GM13976 (cell line): ENCODE measurements around the gene SLC41A2.
"Not testable (repeated sequence)": the region's sequence is repeated elsewhere in the genome, so short reads cannot be mapped to it uniquely, and the experiment has no call there.

Experiments
- DNase-seq: peaks from one replicate; pipeline ENCODE4 v3.0.0; 2012; ENCODE audit warnings: low spot score
- CTCF ChIP-seq: IDR thresholded peaks from 2 replicates; pipeline ENCODE4 v1.5.1; 2012; ENCODE audit warnings: borderline replicate concordance, mild to moderate bottlenecking; ENCODE audit not compliant: insufficient read depth; ENCODE audit errors: extremely low read depth, missing control alignments, control extremely low read depth
- in situ Hi-C: fragments of 300-500 bp; cut with MboI; formaldehyde crosslinking; loops from one replicate; pipeline ENCODE4 v1.12.0; 2022; ENCODE audit warnings: low sequenced_read_pairs, mixed read lengths, inconsistent platforms; ENCODE audit not compliant: unreplicated experiment

The SLC41A2 gene

GRCh38 chr12:104956870-104957718 is 996 bp downstream of the SLC41A2 start:
- TF ChIP-seq CTCF = no peak
- in situ Hi-C loops = no loop called here
- no peak for DNase-seq

- in situ Hi-C loops = no loop called here
- no peak for TF ChIP-seq CTCF
- no peak for DNase-seq
Observed at GRCh38 chr12:104955703-104956102, 2.4 kb downstream of the SLC41A2 start.

- no peak for TF ChIP-seq CTCF
- no peak for DNase-seq
- in situ Hi-C loops = no loop called here
Observed at GRCh38 chr12:104953323-104953722, 4.8 kb downstream of the SLC41A2 start.

GRCh38 chr12:104952816-104953215 is 5.3 kb downstream of the SLC41A2 start:
- no peak for DNase-seq
- no peak for TF ChIP-seq CTCF
- in situ Hi-C loops = no loop called here

- TF ChIP-seq CTCF = no peak
- no peak for DNase-seq
- in situ Hi-C loops = no loop called here
Observed at GRCh38 chr12:104951759-104952509, 6.2 kb downstream of the SLC41A2 start.

GRCh38 chr12:104948716-104949115 is 9.4 kb downstream of the SLC41A2 start:
- DNase-seq, in situ Hi-C loops: not testable (repeated sequence)

- no peak for TF ChIP-seq CTCF
- in situ Hi-C loops = no loop called here
- no peak for DNase-seq
Observed at GRCh38 chr12:104944252-104944651, 13.8 kb downstream of the SLC41A2 start.

- in situ Hi-C loops = not testable (repeated sequence)
Observed at GRCh38 chr12:104943401-104943800, 14.7 kb downstream of the SLC41A2 start.

More at GRCh38 chr12:104943401-104943800, 14.7 kb downstream of the SLC41A2 start:
- not testable (repeated sequence) for DNase-seq
